ENCODE data around the gene PITPNC1.
"Not testable (repeated sequence)": the region's sequence is repeated elsewhere in the genome, so short reads cannot be mapped to it uniquely, and the experiment has no call there.

Gene PITPNC1

GRCh38 chr17:67578679-67579405, 201.8 kb downstream of the PITPNC1 start:
- not testable (repeated sequence) for DNase-seq (ENCODE audit: low spot score)

GRCh38 chr17:67582673-67583081, 205.6 kb downstream of the PITPNC1 start:
- no peak for DNase-seq (ENCODE audit: low spot score)

GRCh38 chr17:67585077-67585602, 208.1 kb downstream of the PITPNC1 start:
- DNase-seq (ENCODE audit: low spot score), result no peak

- DNase-seq (ENCODE audit: low spot score), result no peak
Observed at GRCh38 chr17:67588326-67588725, 211.2 kb downstream of the PITPNC1 start.

- no peak for DNase-seq (ENCODE audit: low spot score)
Observed at GRCh38 chr17:67594115-67594880, 217.2 kb downstream of the PITPNC1 start.

- no peak for DNase-seq (ENCODE audit: low spot score)
Observed at GRCh38 chr17:67600408-67600807, 223.3 kb downstream of the PITPNC1 start.

- DNase-seq (ENCODE audit: low spot score), result no peak
Observed at GRCh38 chr17:67601897-67602296, 224.8 kb downstream of the PITPNC1 start.

GRCh38 chr17:67602444-67602843, 225.4 kb downstream of the PITPNC1 start:
- no peak for DNase-seq (ENCODE audit: low spot score)

GRCh38 chr17:67602974-67603373, 225.9 kb downstream of the PITPNC1 start:
- peak; percentile 56 for DNase-seq (ENCODE audit: low spot score)

- no peak for DNase-seq (ENCODE audit: low spot score)
Observed at GRCh38 chr17:67605256-67605912, 228.3 kb downstream of the PITPNC1 start.

- DNase-seq (ENCODE audit: low spot score), result no peak
Observed at GRCh38 chr17:67606471-67606870, 229.4 kb downstream of the PITPNC1 start.

GRCh38 chr17:67606896-67607604, 230.0 kb downstream of the PITPNC1 start:
- DNase-seq (ENCODE audit: low spot score), result no peak

- DNase-seq (ENCODE audit: low spot score), result no peak
Observed at GRCh38 chr17:67610061-67610460, 233.0 kb downstream of the PITPNC1 start.

- no peak for DNase-seq (ENCODE audit: low spot score)
Observed at GRCh38 chr17:67613961-67614360, 236.9 kb downstream of the PITPNC1 start.

- no peak for DNase-seq (ENCODE audit: low spot score)
Observed at GRCh38 chr17:67615011-67615561, 238.0 kb downstream of the PITPNC1 start.

- no peak for DNase-seq (ENCODE audit: low spot score)
Observed at GRCh38 chr17:67615736-67616135, 238.7 kb downstream of the PITPNC1 start.

GRCh38 chr17:67617304-67617899, 240.3 kb downstream of the PITPNC1 start:
- DNase-seq (ENCODE audit: low spot score), result no peak

- no peak for DNase-seq (ENCODE audit: low spot score)
Observed at GRCh38 chr17:67619555-67619954, 242.5 kb downstream of the PITPNC1 start.

GRCh38 chr17:67620088-67620487, 243.0 kb downstream of the PITPNC1 start:
- no peak for DNase-seq (ENCODE audit: low spot score)

- no peak for DNase-seq (ENCODE audit: low spot score)
Observed at GRCh38 chr17:67620636-67621035, 243.6 kb downstream of the PITPNC1 start.

GRCh38 chr17:67623767-67624166, 246.7 kb downstream of the PITPNC1 start:
- no peak for DNase-seq (ENCODE audit: low spot score)

Data from CD4-positive, alpha-beta T cell treated with Interleukin-15 for 4 hours (primary cell).